H1 (cell line): ENCODE results near the gene ZNF488. TPM values are rescaled to one million over a fixed set of nuclear protein-coding genes. Genes with fewer than 3 reads are reported as not detected.
A peak's percentile ranks its signal among the peaks of the same experiment; 100 is the strongest.

Source experiments
- ASH2L ChIP-seq: fragments of 200-600, 300-600 bp; sonication (generic); IDR thresholded peaks from one replicate; pipeline ENCODE4 v1.7.1; 2017; ENCODE audit warnings: low read length
- CEBPB ChIP-seq: IDR thresholded peaks from 2 replicates; pipeline ENCODE4 v1.6.1; 2012; ENCODE audit warnings: low read depth, low read length
- CREB1 ChIP-seq: IDR thresholded peaks from 2 replicates; pipeline ENCODE4 v1.6.1; 2012; ENCODE audit warnings: inconsistent platforms
- EGR1 ChIP-seq: IDR thresholded peaks from 2 replicates; pipeline ENCODE4 v1.6.1; 2011; ENCODE audit warnings: low read depth, low read length, borderline replicate concordance
- EP300 ChIP-seq, 2 experiments: IDR thresholded peaks; 1 replicate in 1 of 2; 2 replicates in 1 of 2; pipeline ENCODE4 v1.6.1; 2011 to 2012; ENCODE audit warnings: low read depth in 2 of 2, low read length in 2 of 2, mild to moderate bottlenecking in 2 of 2, borderline replicate concordance in 1 of 2, inconsistent platforms in 1 of 2, moderate library complexity in 1 of 2
- EZH2 ChIP-seq: fragments of 200-600 bp; sonication (generic); IDR thresholded peaks from 2 replicates; pipeline ENCODE4 v1.7.1; 2012; ENCODE audit warnings: low read depth, mild to moderate bottlenecking, moderate library complexity, low read length, inconsistent platforms; ENCODE audit not compliant: severe bottlenecking
- GABPA ChIP-seq: IDR thresholded peaks from 2 replicates; pipeline ENCODE4 v1.6.1; 2011; ENCODE audit warnings: mild to moderate bottlenecking, low read length, moderate library complexity, borderline replicate concordance; ENCODE audit not compliant: insufficient read depth
- HDAC6 ChIP-seq: IDR thresholded peaks from one replicate; pipeline ENCODE4 v1.7.1; 2012; ENCODE audit warnings: low read depth, mild to moderate bottlenecking, inconsistent platforms, low read length, moderate library complexity
- JUN ChIP-seq: IDR thresholded peaks from 2 replicates; pipeline ENCODE4 v1.6.1; 2011; ENCODE audit warnings: low read depth, mild to moderate bottlenecking, improper control_type of control experiment, low read length
- JUND ChIP-seq: IDR thresholded peaks from 2 replicates; pipeline ENCODE4 v1.6.1; 2011; ENCODE audit warnings: mild to moderate bottlenecking, improper control_type of control experiment, low read length
- NRF1 ChIP-seq: IDR thresholded peaks from 2 replicates; pipeline ENCODE4 v1.6.1; 2011; ENCODE audit warnings: mild to moderate bottlenecking, low read depth, low read length, improper control_type of control experiment
- PHF8 ChIP-seq: fragments of 200-600 bp; sonication (generic); conservative IDR thresholded peaks from 2 replicates; pipeline ENCODE4 v1.7.1; 2012; ENCODE audit warnings: low read depth, mild to moderate bottlenecking, inconsistent platforms, low read length, moderate library complexity
- POLR2AphosphoS5 ChIP-seq: IDR thresholded peaks from 2 replicates; pipeline ENCODE4 v1.6.1; 2011; ENCODE audit warnings: low read depth, low read length
- POU5F1 ChIP-seq: IDR thresholded peaks from 2 replicates; pipeline ENCODE4 v1.6.1; 2011; ENCODE audit warnings: low read depth, mild to moderate bottlenecking, low read length, moderate library complexity
- RAD21 ChIP-seq, 2 experiments: IDR thresholded peaks in 1 of 2; conservative IDR thresholded peaks in 1 of 2; 2 replicates each; pipeline ENCODE4 v1.6.1; 2011; ENCODE audit warnings: low read depth in 2 of 2, low read length in 2 of 2, improper control_type of control experiment in 1 of 2, inconsistent platforms in 1 of 2, mild to moderate bottlenecking in 1 of 2, moderate library complexity in 1 of 2
- RFX5 ChIP-seq: IDR thresholded peaks from 2 replicates; pipeline ENCODE4 v1.6.1; 2011; ENCODE audit warnings: low read depth, low read length, improper control_type of control experiment, borderline replicate concordance
- SIX5 ChIP-seq: IDR thresholded peaks from 2 replicates; pipeline ENCODE4 v1.6.1; 2011; ENCODE audit warnings: mild to moderate bottlenecking, low read depth, low read length
- SP4 ChIP-seq: IDR thresholded peaks from 2 replicates; pipeline ENCODE4 v1.6.1; 2012; ENCODE audit warnings: low read length, inconsistent platforms
- TAF1 ChIP-seq: IDR thresholded peaks from 2 replicates; pipeline ENCODE4 v1.6.1; 2011; ENCODE audit warnings: mild to moderate bottlenecking, low read depth, low read length
- TEAD4 ChIP-seq: IDR thresholded peaks from 2 replicates; pipeline ENCODE4 v1.6.1; 2012; ENCODE audit warnings: low read depth, low read length, inconsistent platforms, mixed read lengths
- polyA plus RNA-seq, 7 experiments: library from polyadenylated mRNA; depleted of rRNA in 3 of 7; stranded (reverse) in 5 of 7; unstranded in 2 of 7; fragments of >200 nt in 5 of 7; fragments of 200-250 nt in 2 of 7; gene quantifications; 1 replicate in 5 of 7; 2 replicates in 1 of 7; 4 replicates in 1 of 7; pipeline versions ENCODE4 v1.2.1 to v1.2.3, GENCODE V29; 2011 to 2013; ENCODE audit warnings: missing spikeins in 2 of 7, mixed read lengths in 2 of 7
- total RNA-seq: library from RNA; stranded (reverse); fragmentation: NEBNext Ultra II Directional; extraction: Animal tissue kit (Norgen Biotek cat#: 25700); gene quantifications from 2 replicates; pipeline ENCODE4 v1.2.1, GENCODE V29; 2021
- TF ChIP-seq, protein P1 (sequence below): IDR thresholded peaks from 2 replicates; pipeline ENCODE4 v1.6.1; 2012; ENCODE audit warnings: inconsistent platforms
- TF ChIP-seq, protein P2 (sequence below): IDR thresholded peaks from 2 replicates; pipeline ENCODE4 v1.6.1; 2011; ENCODE audit warnings: low read depth, mild to moderate bottlenecking, low read length; ENCODE audit not compliant: insufficient read depth
- TF ChIP-seq, protein P3 (sequence below): IDR thresholded peaks from 2 replicates; pipeline ENCODE4 v1.6.1; 2011; ENCODE audit warnings: low read length, improper control_type of control experiment

ZNF488 gene
- total and polyA plus RNA-seq, 2 of the 8 experiments (the other 6 are each of a cell fraction or from before 2014, with no cell fraction given): 7.9 to 11.4 TPM

DNA sequence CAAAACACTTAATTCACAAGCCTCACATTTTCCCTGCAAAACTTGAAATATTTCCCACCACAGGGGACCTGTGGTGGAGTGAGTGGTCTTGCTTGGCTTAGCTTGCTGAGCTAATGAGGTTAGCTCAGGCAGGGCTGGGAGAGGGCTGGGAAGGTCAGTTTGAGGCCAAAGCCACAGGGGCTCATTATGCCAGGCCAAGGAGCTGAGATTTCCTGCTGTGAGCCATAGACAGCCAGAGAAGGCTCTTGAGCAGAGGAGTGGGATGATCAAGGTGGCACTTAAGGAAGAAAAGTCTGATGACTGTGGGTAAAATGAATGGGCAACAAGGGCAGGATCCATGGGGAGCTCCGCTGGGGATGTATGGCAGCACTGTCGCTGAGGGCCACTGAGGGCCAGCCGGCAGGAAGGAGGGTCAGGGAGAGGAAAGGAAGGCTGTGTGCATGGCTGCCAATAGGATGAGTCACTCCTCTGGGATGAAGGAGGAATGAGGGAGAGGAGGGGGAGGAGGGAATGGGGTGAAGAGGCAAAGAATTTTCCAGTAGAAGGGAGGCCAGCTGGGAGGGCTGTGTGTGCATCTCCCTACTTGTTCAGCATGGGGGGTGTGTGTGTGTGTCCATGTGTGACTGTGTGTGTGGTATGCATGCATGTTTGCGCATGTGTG, 18.7 kb upstream of the ZNF488 start (continued):
- TF ChIP-seq NRF1 (no peak), PHF8 (no peak), CREB1 (no peak), TAF1 (no peak), POU5F1 (no peak), SP4 (no peak), SIX5 (no peak), HDAC6 (no peak), TEAD4 (peak; percentile 17; the same call in 1 of the 2 replicates), GABPA (no peak), CEBPB (no peak), RFX5 (no peak), JUN (0 out of 2 replicates have a peak, but pooled peaks have one; percentile 38), JUND (peak; percentile 96), EZH2 (no peak), ASH2L (peak; percentile 48), RAD21 (IDR thresholded peaks at IDR 0.05 in 1 of 2, conservative IDR thresholded peaks at IDR 0.05 in 1 of 2; ENCODE audit: low read depth in 2 of 2, low read length in 2 of 2) (no peak), POLR2AphosphoS5 (no peak), EP300 (IDR thresholded peaks at IDR 0.05; ENCODE audit: borderline replicate concordance in 1 of 2, low read depth in 2 of 2, low read length in 2 of 2) (no peak), EGR1 (no peak)
- TF ChIP-seq, protein P1, sequence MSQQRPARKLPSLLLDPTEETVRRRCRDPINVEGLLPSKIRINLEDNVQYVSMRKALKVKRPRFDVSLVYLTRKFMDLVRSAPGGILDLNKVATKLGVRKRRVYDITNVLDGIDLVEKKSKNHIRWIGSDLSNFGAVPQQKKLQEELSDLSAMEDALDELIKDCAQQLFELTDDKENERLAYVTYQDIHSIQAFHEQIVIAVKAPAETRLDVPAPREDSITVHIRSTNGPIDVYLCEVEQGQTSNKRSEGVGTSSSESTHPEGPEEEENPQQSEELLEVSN: no peak
- TF ChIP-seq, protein P2, sequence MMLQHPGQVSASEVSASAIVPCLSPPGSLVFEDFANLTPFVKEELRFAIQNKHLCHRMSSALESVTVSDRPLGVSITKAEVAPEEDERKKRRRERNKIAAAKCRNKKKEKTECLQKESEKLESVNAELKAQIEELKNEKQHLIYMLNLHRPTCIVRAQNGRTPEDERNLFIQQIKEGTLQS: 0 out of 2 replicates have a peak, but pooled peaks have one; percentile 32
- TF ChIP-seq, protein P3, sequence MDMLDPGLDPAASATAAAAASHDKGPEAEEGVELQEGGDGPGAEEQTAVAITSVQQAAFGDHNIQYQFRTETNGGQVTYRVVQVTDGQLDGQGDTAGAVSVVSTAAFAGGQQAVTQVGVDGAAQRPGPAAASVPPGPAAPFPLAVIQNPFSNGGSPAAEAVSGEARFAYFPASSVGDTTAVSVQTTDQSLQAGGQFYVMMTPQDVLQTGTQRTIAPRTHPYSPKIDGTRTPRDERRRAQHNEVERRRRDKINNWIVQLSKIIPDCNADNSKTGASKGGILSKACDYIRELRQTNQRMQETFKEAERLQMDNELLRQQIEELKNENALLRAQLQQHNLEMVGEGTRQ: no peak
